ENCODE measurements around the gene ZNF248.

DNA sequence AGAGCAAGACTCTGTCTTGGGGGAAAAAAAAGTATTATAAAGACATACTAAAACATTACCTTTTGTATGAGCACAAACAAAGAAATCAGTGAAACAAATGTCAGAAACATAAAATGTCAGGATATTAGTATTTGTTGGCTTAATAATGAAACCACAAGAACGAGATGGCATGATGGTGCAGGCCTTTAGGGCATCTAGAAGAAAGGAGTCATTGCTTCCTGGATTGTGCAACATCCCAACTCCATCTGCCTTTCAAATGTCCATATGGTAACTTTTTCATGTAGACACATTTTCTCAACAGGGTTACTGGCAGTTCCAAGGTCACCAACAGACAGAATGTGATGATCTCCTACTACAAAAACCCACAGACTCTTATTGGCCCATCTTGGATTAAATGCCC lies 96.6 kb downstream of the ZNF248 start:
- TF ChIP-seq, protein P1, sequence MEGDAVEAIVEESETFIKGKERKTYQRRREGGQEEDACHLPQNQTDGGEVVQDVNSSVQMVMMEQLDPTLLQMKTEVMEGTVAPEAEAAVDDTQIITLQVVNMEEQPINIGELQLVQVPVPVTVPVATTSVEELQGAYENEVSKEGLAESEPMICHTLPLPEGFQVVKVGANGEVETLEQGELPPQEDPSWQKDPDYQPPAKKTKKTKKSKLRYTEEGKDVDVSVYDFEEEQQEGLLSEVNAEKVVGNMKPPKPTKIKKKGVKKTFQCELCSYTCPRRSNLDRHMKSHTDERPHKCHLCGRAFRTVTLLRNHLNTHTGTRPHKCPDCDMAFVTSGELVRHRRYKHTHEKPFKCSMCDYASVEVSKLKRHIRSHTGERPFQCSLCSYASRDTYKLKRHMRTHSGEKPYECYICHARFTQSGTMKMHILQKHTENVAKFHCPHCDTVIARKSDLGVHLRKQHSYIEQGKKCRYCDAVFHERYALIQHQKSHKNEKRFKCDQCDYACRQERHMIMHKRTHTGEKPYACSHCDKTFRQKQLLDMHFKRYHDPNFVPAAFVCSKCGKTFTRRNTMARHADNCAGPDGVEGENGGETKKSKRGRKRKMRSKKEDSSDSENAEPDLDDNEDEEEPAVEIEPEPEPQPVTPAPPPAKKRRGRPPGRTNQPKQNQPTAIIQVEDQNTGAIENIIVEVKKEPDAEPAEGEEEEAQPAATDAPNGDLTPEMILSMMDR (IDR thresholded peaks at IDR 0.05) = no peak
- TF ChIP-seq EP300 (IDR thresholded peaks at IDR 0.05) (no peak), POLR2A (IDR thresholded peaks at IDR 0.05) (no peak)

All from tibial nerve (tissue), 4 donors.